Adipose tissue (tissue), 3 donors: ENCODE data around the gene CDV3. TPM values are rescaled to one million over a fixed set of nuclear protein-coding genes. Genes with fewer than 3 reads are reported as not detected.

ENCODE experiments used
- H3K27ac ChIP-seq: one replicate; pipeline ENCODE4 v1.5.1; 2013; ENCODE audit warnings: low read depth, low read length
- WGBS, 3 donors: extraction: QIAGEN DNeasy Blood & Tissue Kit; methylation state at CpG; one replicate each; pipeline ENCODE4 v1.1.7; 2013; 5-methylcytosine and 5-hydroxymethylcytosine counted together
- polyA plus RNA-seq, 3 donors: library from polyadenylated mRNA; stranded (reverse); fragments of 200-250 nt; gene quantifications; one replicate each; pipeline ENCODE4 v1.2.3, GENCODE V29; 2013
- donor health status: healthy with polysubstance abuse.
- donor health status: Bipolar disorder and iron deficiency.
- donor health status: healthy.

Gene CDV3
- polyA plus RNA-seq, 3 donors, result 43.3 to 109 (median 106) TPM

DNA sequence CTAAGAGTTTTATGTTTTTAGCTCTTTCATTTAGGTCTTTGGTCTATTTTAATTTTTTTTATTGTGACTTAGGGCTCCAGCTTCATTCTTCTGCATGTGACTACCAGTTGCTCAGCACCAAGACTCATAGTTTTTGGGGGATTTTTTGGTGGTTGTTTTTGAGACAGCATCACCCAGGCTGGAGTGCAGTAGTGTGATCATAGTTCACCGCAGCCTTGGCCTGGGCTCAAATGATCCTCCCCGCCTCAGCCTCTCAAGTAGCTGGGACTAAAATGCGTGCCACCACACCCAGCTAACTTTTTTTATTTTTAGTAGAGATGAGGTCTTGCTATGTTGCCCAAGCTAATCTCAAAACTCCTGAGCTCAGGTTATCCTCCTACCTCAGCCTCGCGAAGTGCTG, 19.4 kb downstream of the CDV3 start:
- no peak overlapping the region for H3K27ac ChIP-seq
- WGBS, 3 donors, result 84 to 95% (median 90%) methylated on average over 5 of the region's 5 CpGs

DNA sequence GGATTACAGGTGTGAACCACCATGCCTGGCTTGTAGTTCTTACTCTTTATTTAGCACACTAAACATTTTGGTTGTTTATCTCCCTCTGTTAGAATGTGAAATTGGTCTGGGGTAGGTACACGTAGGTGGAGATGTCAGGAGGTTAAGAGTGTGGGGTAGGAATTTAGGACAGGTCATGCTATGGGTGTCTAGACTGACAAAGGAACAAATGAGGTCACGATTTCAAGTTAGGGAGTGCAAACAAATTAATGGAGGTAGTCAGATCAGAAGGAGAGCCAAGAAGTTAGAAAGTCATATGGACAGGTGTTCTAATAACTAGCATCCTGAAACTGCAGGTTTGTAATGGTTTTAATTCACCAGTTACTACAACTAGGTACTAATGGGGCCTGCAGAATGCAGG, 19.8 kb downstream of the CDV3 start:
- no peak overlapping the region for H3K27ac ChIP-seq
- WGBS, 3 donors, result 89 to 91% (median 89%) methylated on average over 2 of the region's 2 CpGs

DNA sequence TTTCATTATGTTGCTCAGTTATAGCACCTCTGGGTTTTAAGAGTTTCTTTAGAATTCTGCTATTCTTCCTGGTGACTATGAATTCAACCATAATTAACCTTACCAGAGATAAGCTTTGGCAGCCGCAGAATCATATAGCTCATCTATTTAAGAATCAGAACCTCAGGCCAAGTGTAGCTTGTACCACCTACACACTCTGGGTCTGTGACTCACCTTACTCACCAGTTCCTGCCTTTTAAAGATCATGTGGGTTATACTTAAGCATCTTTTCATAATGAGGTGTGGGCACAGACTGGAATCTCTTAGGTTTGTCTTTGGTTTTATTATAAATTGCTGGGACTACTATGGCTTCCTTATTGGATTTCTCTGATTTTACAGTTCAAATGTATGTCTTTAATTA, 21.9 kb downstream of the CDV3 start:
- H3K27ac ChIP-seq, result no peak overlapping the region
- WGBS, 3 donors, result 80 to 87% (median 85%) methylated on average over 1 of the region's 1 CpG

DNA sequence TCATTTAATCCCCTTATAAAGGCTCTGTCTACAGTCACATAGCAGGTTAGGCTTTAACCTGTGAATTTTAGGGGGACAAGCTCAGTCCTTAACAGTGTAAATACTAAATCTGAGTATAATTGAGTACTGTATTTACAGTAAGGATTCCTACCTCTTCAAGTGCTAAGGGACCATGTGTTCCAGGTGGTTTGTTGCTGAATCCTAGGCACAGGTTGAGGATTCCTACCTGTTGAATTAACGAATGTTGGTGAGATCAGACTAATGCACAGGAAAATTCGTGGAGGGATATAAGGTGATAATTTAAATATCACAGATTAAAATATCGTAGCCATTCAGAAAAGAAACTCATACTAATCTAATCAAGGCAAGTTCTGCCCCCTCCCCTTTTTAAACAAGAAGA, 24.9 kb downstream of the CDV3 start:
- WGBS, 3 donors, result 88 to 92% (median 91%) methylated on average over 3 of the region's 3 CpGs
- H3K27ac ChIP-seq, result no peak overlapping the region

DNA sequence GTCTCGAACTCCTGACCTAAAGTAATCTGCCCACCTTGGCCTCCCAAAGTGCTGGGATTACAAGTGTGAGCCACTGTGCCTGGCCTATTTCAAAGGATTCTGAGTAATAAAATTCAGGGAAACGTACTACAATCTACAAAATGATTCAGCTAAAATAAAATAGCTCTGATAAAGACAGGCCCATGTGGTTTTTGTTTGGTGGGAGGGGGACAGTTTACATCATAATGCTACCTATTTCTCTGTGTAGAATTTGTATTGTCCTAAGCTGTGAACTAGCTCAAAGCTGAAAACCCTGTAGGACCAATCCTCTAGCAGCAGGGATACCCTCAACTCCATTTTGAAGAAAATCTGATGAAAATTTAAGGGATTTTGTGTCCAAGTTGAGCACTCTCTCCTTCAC, 25.8 kb downstream of the CDV3 start:
- 83 to 89% (median 87%) methylated on average over 2 of the region's 2 CpGs for WGBS, 3 donors
- no peak overlapping the region for H3K27ac ChIP-seq

DNA sequence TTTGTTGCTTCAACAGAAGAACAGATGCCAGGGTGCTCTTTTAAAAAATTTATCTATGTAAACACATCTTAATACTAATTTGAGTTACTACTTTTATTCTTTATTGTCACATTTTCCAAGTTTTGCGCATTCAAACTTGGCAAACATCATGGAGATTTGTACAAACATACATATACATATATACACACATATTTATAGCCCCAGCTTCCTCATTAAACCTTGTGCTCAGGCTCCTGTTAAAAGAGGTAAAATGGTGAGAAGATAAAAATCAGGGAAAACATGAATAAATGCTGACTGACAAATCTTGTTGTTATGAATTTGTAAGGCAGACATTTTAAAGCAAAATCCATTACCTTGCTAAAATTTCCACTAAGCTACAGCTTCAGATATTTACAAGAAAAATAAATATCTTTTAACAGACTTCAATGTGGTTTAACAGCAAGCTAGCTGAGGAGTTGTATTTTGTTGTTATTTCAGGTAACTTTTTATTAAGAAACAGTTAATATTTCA, 27.1 kb downstream of the CDV3 start:
- H3K27ac ChIP-seq, result no peak overlapping the region
- 95 to 99% (median 97%) methylated on average over 1 of the region's 1 CpG for WGBS, 3 donors

DNA sequence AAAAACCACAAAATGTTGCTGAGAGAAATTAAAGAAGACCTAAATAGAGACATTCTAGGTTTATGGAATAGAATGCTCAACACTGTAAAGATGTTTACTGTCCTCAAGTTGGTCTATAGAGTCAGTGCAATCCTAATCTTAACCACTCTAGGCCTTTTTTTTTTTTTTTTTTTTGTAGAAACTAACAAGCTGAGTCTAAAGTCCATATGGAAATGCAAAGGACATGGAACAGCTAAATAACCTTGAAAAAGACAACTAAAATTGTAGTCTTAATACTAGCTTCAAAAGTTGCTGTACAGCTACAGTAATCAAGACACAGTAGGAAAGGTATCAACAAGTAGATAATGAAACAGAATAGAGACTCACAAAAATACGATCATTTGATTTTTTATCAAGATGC, 32.9 kb downstream of the CDV3 start:
- no peak overlapping the region for H3K27ac ChIP-seq
- WGBS, 3 donors, result 47 to 100% (median 91%) methylated on average over 1 of the region's 1 CpG

DNA sequence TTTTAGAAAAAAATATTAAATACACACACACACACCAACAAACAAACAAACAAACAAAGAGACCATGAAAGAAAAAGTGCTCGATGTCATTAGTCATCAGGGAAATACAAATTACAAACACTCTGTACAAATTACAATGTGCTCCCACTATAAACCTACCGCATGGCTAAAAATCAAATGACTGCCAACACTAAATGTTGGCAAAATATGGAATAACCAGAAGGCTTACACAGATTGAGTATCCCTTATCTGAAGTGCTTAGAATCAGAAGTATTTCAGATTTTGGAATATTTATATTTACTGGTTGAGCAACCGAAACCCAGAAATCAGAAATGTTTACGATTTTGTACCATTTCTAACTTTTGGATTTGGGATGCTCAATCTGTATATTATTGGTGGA, 33.4 kb downstream of the CDV3 start:
- 86 to 98% (median 98%) methylated on average over 4 of the region's 4 CpGs for WGBS, 3 donors

DNA sequence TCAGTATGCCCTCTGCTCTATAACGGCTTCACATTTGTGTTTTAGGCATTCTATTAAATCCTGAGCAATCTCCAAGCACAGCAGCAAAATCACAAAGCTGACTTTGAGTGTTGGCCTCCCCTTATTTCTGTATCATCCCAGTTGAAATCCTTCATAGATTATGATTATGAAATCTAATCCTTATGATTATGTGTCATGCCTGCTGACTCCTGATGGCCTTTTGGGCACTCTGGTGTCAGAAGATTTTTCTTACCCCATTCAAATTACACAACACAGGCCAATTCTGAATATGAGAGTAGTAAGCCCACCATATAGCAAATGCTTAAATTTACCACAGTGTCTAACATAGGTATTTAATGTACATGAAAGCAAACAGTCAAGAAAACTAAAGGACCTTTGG, 34.3 kb downstream of the CDV3 start:
- WGBS, 3 donors, result 91 to 100% (median 96%) methylated on average over 1 of the region's 1 CpG
- H3K27ac ChIP-seq, result no peak overlapping the region

More for the DNA sequence above, 33.4 kb downstream of the CDV3 start:
- no peak overlapping the region for H3K27ac ChIP-seq

DNA sequence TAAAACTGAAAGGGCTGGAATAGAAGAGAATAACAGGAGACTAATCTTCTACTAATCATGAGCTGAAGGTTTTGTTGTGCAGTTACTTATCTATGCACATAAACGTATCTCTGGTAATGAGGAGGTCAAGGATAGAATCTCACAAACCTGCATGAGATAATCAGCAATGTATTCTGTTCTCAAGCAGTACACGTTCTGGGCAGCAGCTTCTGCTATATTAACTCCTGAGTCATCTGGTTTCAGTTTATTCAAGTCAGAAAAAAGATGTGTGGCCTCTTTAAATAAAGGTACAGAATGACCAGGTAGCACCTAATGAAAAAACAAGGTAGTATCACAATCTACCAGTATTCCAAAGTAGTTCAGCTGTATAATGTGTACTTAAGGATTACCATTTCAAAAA, 34.9 kb downstream of the CDV3 start:
- H3K27ac ChIP-seq, result no peak overlapping the region
- WGBS, 3 donors, result 46 to 80% (median 71%) methylated on average over 2 of the region's 2 CpGs

DNA sequence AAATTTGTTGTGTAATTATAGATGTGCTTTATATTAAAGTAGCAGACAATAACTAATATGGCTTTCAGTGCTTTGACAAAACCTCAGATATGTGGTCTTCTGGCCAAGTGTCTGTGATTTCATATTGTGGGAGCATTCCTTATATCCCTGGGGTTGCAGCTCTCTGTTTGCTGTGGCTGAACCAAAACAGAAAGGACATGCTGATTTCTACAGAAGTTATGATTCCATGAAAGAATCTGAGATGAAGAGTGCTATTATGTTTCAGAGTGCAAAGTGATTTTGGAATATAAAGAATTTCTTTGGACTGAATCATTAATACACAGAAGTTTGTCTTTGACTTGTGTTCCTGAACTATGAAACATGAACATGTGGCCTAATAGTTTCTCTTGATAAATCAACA, 36.5 kb downstream of the CDV3 start:
- H3K27ac ChIP-seq, result no peak overlapping the region

DNA sequence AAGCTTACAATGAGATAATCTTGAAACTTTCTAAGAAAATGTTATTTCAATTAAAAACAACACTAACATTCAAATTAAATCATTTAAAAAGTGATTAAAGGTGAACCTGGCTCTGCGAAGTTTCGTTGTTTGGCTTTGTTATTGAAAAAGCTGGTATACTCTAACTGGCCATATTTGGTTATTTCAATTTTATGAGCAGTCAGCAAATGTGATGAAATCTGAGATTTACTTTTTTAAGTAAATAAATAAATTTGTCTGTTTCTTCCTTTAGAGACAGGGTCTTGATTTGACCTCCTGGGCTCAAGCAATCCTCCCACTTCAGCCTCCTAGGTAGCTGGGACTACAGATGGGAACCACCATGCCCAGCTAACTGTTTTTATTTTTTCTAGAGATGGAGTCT, 38.0 kb downstream of the CDV3 start:
- no peak overlapping the region for H3K27ac ChIP-seq
- 95 to 100% (median 99%) methylated on average over 2 of the region's 2 CpGs for WGBS, 3 donors

DNA sequence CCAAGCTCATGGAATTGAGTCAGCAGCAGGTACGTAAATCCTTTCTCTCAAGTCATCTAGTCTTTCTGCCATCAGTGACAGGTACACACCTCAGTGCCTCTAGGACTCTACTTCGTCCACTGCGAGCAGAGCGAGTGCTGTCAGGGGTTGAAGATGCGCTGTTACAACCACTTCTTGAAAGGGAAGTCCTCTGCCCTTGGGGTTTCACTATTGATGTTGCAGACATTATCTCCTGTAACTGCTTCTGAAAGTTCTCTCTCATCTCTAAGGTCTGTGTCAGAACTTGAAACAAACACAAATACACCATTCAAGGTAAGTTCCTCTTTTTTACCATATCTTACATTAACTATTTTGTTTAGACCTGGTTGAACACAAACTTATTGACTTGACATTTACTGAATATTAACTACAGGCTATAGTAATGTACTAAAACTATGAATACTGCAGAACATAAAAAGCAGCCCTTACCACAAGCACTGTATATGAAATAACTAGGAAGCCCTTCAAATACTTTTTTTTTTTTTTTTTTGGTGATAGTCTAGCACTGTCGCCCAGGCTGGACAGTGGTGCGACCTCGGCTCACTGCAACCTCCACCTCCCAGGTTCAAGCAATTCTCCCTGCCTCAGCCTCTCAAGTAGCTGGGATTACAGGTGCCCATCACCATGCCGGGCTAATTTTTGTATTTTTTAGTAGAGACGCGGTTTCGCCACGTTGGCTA, 46.7 kb downstream of the CDV3 start:
- WGBS, 3 donors, result 96 to 97% (median 97%) methylated on average over 13 of the region's 13 CpGs
- H3K27ac ChIP-seq, result no peak overlapping the region

DNA sequence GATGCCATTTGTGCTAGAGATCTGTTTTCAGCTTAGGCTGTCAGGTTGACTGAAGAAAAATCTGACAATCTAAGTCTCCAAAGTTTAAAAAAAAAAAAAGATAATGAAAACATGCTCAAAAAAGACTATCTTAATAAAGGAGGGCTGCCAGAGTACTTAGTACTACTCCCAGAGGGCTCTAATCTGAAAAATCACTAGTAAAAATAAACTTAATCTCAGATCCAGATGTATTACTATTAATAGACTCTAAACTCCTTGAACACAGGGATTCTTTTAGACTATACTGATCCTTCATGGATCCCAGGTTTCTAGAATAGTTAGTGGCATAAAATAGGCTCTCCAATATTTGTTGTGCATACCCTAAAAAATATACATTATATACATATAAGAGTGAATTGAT, 54.3 kb downstream of the CDV3 start:
- H3K27ac ChIP-seq, result no peak overlapping the region

DNA sequence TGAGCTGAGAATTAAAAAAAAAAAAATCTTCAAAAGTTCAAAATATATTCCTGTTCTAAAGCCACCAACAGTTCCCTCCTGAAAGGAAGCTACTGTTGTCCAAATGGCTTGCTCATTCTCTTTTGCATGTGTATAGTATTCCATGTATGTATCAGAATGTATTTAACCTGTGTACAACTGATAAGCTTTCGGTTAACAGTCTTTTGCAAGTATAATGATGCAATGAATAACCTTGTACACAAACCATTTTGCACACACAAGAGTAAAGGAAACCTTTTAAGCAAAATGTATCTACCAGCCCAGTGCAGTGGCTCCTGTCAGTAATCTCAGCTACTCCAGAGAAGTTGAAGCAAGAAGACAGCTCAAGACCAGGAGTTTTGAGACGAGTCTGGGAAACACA, 55.7 kb downstream of the CDV3 start:
- 78 to 91% (median 86%) methylated on average over 2 of the region's 2 CpGs for WGBS, 3 donors
- no peak overlapping the region for H3K27ac ChIP-seq

DNA sequence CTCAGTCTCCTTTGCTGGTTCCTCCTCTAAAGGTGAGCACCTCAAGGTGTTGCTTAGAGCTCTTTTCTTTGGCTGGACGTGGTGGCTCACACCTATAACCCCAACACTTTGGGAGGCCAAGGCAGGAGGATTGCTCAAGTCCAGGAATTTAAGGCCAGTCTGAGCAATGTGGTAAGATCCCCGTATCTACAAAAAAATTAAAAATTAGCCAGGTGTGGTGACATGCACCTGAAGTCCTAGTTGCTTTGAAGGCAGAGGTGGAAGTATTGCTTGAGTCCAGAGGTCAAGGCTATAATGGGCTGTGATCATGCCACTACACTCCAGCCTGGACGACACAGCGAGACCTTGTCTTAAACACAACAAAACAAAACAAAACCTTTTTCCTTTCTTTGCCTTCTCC, 60.0 kb downstream of the CDV3 start:
- 72 to 96% (median 95%) methylated on average over 4 of the region's 4 CpGs for WGBS, 3 donors
- H3K27ac ChIP-seq, result no peak overlapping the region

Other genes with a start within 250 kb of the CDV3 start
- under 1 TPM in 1 of 3 donors, not detected in 2; 0.12 TPM for gene BFSP2, start 173.6 kb upstream of the CDV3 start, polyA plus RNA-seq
- gene TOPBP1, start 88.3 kb downstream of the CDV3 start, polyA plus RNA-seq, result 10 to 100 TPM in 1 of 3 donors, 1 to 10 TPM in 2; 5.2 to 10.0 (median 6.9) TPM
- 10 to 100 TPM in 2 of 3 donors, 1 to 10 TPM in 1; 1.3 to 72.4 (median 63.7) TPM for gene TF, start 172.7 kb downstream of the CDV3 start, polyA plus RNA-seq
- gene SRPRB, start 232.1 kb downstream of the CDV3 start, polyA plus RNA-seq, result 10 to 100 TPM; 14.8 to 67.9 (median 27.4) TPM